Prostate gland (tissue), 2 donors: ENCODE results near the gene HIGD1B. TPM values are rescaled to one million over a fixed set of nuclear protein-coding genes. Genes with fewer than 3 reads are reported as not detected.

Source experiments
- DNase-seq: peaks from one replicate; pipeline ENCODE4 v3.0.0-alpha.2; 2019; ENCODE audit warnings: low spot score
- H3K27ac ChIP-seq, 2 donors: fragments of 200-600 bp; sonication (generic); 2 replicates each; pipeline ENCODE4 v1.5.1; 2017 to 2019
- H3K27me3 ChIP-seq: fragments of 200-600 bp; sonication (generic); replicated peaks from 2 replicates; pipeline ENCODE4 v1.5.1; 2019; ENCODE audit not compliant: insufficient read depth
- H3K36me3 ChIP-seq, 2 donors: fragments of 200-600 bp; sonication (generic); 1 replicate in 1 of 2; 2 replicates in 1 of 2; pipeline versions ENCODE4 v1.5.1 to v1.8.1; 2017 to 2019
- H3K4me1 ChIP-seq: fragments of 200-600 bp; sonication (generic); replicated peaks from 2 replicates; pipeline ENCODE4 v1.5.1; 2019
- H3K4me3 ChIP-seq, 2 donors: fragments of 200-600 bp; sonication (generic); 2 replicates each; pipeline ENCODE4 v1.5.1; 2017 to 2019
- H3K9me3 ChIP-seq: fragments of 200-600 bp; sonication (generic); 2 replicates; pipeline ENCODE4 v1.5.1; 2017
- POLR2A ChIP-seq: fragments of 450-650 bp; IDR thresholded peaks from one replicate; pipeline ENCODE4 v1.6.1; 2016; ENCODE audit warnings: antibody characterized with exemption, mild to moderate bottlenecking
- POLR2AphosphoS5 ChIP-seq: sonication (generic); formaldehyde crosslinking; IDR thresholded peaks from one replicate; pipeline ENCODE4 v1.6.1; 2017; ENCODE audit warnings: antibody characterized with exemption
- WGBS: methylation state at CpG from one replicate; pipeline ENCODE4 v1.1.5; 2018; 5-methylcytosine and 5-hydroxymethylcytosine counted together
- intact Hi-C: fragments of 100-400 bp; cut with DNase I; formaldehyde crosslinking; loops from one replicate; pipeline ENCODE4 v1.14.2; 2022
- total RNA-seq, 2 donors: library from RNA; depleted of rRNA; stranded (reverse); fragments of >200 nt; gene quantifications; one replicate each; pipeline ENCODE4 v1.1.0, GENCODE V29; 2016
- TF ChIP-seq, protein P1 (sequence below), 4 experiments: fragments of 200-600 bp in 2 of 4; fragments of 450-650 bp in 2 of 4; sonication (generic) in 2 of 4; IDR thresholded peaks; 1 replicate in 3 of 4; 2 replicates in 1 of 4; pipeline ENCODE4 v1.5.1; 2016 to 2019; ENCODE audit warnings: antibody characterized with exemption in 4 of 4, mild to moderate bottlenecking in 2 of 4, moderate library complexity in 2 of 4

HIGD1B gene
- total RNA-seq, 2 donors from 2014 or later, result not detected

DNA sequence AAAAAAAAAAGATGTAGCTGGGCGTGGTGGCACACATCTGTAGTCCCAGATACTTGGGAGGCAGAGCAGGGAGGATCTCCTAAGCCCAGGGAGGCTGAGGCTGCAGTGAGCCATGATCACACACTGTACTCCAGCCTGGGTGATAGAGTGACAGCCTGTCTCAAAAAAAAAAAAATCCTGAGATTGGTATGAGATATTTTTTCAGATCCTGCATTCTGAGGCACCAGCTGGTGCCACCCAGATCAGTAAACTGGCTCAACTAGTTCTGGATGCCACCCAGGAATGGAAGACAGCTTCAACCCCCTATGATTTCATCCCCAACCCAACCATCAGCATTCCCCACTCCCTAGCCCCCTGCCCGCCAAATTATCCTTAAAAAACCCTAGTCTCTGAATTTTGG is 10.5 kb upstream of the HIGD1B start:
- no peaks in the 10 kb centered on the region for H3K27me3 ChIP-seq
- TF ChIP-seq, protein P1, sequence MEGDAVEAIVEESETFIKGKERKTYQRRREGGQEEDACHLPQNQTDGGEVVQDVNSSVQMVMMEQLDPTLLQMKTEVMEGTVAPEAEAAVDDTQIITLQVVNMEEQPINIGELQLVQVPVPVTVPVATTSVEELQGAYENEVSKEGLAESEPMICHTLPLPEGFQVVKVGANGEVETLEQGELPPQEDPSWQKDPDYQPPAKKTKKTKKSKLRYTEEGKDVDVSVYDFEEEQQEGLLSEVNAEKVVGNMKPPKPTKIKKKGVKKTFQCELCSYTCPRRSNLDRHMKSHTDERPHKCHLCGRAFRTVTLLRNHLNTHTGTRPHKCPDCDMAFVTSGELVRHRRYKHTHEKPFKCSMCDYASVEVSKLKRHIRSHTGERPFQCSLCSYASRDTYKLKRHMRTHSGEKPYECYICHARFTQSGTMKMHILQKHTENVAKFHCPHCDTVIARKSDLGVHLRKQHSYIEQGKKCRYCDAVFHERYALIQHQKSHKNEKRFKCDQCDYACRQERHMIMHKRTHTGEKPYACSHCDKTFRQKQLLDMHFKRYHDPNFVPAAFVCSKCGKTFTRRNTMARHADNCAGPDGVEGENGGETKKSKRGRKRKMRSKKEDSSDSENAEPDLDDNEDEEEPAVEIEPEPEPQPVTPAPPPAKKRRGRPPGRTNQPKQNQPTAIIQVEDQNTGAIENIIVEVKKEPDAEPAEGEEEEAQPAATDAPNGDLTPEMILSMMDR (IDR thresholded peaks at IDR 0.05), result no peak
- TF ChIP-seq POLR2AphosphoS5 (no peak), POLR2A (no peak)
- H3K27ac ChIP-seq, result no peak overlapping the region
- H3K36me3 ChIP-seq, result no peaks in the 10 kb centered on the region
- H3K9me3 ChIP-seq, result no peaks in the 10 kb centered on the region
- no peaks in the 10 kb centered on the region for H3K4me1 ChIP-seq
- no peak for DNase-seq
- no peak overlapping the region for H3K4me3 ChIP-seq
- intact Hi-C loops, result no loop called here
- WGBS, result 70% methylated on average over 2 of the region's 2 CpGs

DNA sequence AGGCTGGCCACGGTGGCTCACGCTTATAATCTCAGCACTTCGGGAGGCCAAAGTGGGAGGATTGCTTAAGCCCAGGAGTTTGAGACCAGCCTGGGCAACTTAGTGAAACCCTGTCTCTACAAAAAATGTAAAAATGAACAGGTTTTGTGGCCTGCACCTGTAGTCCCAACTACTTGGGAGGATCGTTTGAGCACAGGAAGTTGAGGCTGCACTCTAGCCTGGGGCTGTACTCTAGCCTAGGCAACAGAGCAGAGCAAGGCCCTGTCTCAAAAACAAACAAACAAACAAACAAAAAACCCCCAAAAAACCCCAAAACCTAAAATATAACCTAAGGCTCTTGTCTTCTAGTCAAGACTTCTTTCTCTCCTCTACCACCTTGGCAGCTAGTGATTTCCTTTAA is 7.4 kb upstream of the HIGD1B start:
- 84% methylated on average over 4 of the region's 4 CpGs for WGBS
- Histone ChIP-seq H3K9me3 (no peaks in the 10 kb centered on the region), H3K36me3 (no peaks in the 10 kb centered on the region), H3K4me1 (no peaks in the 10 kb centered on the region), H3K27me3 (no peaks in the 10 kb centered on the region), H3K4me3 (no peak overlapping the region), H3K27ac (no peak overlapping the region)
- DNase-seq, result no peak
- intact Hi-C loops, result no loop called here
- TF ChIP-seq POLR2A (no peak), POLR2AphosphoS5 (no peak)
- TF ChIP-seq, protein P1 (IDR thresholded peaks at IDR 0.05), result no peak

DNA sequence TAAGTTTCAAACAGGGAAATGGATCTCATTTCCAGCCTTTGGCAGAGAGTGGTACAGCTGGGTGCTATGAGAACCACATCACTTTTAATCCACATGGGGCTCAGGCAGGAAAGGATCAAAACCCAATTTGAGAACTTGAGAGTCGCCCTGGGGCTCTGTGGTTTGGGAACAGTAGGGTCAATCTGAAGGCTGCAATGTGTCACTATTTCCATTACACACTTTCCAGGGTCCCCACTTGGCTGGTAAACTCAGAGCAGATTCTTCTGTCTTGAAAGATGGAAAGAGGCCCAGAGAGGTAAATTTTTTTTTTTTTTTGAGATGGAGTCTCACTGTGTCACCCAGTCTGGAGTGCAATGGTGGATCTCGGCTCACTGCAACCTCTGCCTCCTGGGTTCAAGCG is 6.7 kb upstream of the HIGD1B start:
- no peak for DNase-seq
- no peak overlapping the region for H3K27ac ChIP-seq
- intact Hi-C loops, result no loop called here
- no peaks in the 10 kb centered on the region for H3K4me1 ChIP-seq
- H3K4me3 ChIP-seq, result no peak overlapping the region
- 80% methylated on average over 3 of the region's 3 CpGs for WGBS
- TF ChIP-seq, protein P1 (IDR thresholded peaks at IDR 0.05), result no peak
- TF ChIP-seq POLR2AphosphoS5, result no peak
- no peak for TF ChIP-seq POLR2A
- H3K9me3 ChIP-seq, result no peaks in the 10 kb centered on the region
- H3K36me3 ChIP-seq, result no peaks in the 10 kb centered on the region
- H3K27me3 ChIP-seq, result no peaks in the 10 kb centered on the region

DNA sequence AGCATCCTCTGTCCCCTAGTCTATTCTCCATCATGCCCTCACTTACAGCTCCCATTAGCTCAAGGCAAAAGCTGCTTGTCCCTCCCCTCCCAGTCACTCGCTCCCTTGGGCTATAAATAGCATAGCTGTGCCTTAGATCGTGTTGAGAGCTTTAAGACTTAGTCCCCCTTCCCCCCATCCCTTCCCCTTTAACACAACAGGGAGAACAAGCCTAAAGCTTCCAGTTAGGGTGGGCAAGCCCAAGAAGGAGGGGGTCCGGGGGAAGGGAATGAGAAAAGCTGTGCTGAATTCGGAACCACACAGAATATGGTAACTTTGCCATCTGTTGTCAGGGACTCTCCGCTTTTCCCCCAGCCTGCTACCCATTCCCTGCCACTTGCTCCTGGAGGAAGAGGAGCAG is 4.9 kb upstream of the HIGD1B start:
- WGBS, result 25% methylated on average over 5 of the region's 5 CpGs
- Histone ChIP-seq H3K4me1 (no peaks in the 10 kb centered on the region), H3K27ac (no peak overlapping the region), H3K9me3 (no peaks in the 10 kb centered on the region), H3K4me3 (no peak overlapping the region), H3K36me3 (no peaks in the 10 kb centered on the region), H3K27me3 (no peaks in the 10 kb centered on the region)
- intact Hi-C loops, result no loop called here
- TF ChIP-seq, protein P1 (IDR thresholded peaks at IDR 0.05), result no peak
- TF ChIP-seq POLR2AphosphoS5 (no peak), POLR2A (no peak)
- DNase-seq, result no peak

DNA sequence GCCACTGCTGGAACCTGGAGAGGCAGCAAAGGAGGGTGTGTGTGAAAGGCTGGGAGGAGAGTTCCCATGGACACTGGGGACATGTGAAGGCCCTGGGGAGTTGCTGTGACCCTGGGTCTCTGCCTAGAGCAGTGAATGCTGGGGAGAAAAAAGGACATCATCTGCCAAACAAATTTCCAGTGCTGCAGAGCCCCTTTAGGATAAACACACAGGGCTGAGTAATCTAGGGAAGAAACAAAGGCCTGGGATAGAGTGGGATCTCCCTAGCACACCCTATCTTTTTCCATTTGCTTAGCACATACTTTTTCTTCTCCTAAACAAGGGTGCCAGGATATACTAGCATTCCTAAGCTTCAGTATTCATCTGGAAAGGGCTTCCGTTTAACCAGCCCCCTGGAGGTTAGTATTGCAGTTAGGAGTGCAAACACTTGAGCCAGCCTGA is 3.3 kb upstream of the HIGD1B start:
- TF ChIP-seq POLR2AphosphoS5 (no peak), POLR2A (no peak)
- TF ChIP-seq, protein P1 (IDR thresholded peaks at IDR 0.05), result no peak
- Histone ChIP-seq H3K9me3 (no peaks in the 10 kb centered on the region), H3K27me3 (no peaks in the 10 kb centered on the region), H3K36me3 (no peaks in the 10 kb centered on the region), H3K27ac (no peak overlapping the region), H3K4me1 (no peaks in the 10 kb centered on the region), H3K4me3 (no peak overlapping the region)
- intact Hi-C loops, result no loop called here
- no peak for DNase-seq
- WGBS, result 53% methylated on average over 1 of the region's 1 CpG
